Retinal pigment epithelial cell (primary cell): ENCODE results near the gene DDX6.

Experiments used
- DNase-seq: peaks from one replicate; pipeline ENCODE4 v3.0.0-alpha.2; 2010; ENCODE audit warnings: low read depth
- H3K4me3 ChIP-seq: 2 replicates; pipeline ENCODE4 v1.5.1; 2011; ENCODE audit warnings: mild to moderate bottlenecking, low read length, control low read depth, moderate library complexity
- TF ChIP-seq, protein P1 (sequence below): conservative IDR thresholded peaks from 2 replicates; pipeline ENCODE4 v1.5.1; 2011; ENCODE audit warnings: low read depth, low read length, control low read depth, inconsistent platforms

The DDX6 gene

DNA sequence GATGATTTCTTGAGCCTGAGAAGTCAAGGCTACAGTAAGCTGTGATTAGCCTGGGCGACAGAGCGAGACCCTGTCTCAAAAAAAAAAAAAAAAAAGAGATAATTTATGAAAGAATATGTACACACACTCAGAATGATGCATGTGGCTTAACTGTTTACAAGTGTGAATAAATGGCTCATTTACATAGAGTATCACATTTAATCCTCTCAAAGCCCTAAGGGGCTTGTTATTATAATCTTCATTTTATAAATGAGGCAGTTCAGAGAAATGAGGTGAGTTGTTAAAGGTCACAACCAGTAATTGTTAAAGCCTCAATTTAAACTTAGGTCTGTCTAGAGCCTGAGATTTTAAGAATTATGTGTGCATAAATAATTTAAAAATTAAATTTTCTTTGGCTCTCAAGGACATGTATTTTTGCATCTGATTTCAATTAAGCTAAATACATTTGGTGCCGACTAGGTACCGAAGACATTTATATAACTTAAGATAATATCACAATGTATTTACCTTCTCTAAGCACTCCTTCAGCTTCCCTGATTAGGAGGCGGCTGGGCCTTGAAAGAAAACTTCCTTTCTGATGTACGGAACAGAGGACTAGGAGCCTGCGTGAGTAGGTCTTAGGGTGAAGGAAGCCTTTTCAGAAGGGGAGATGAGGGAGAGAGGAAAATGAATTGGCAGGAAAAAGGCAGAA lies 28.5 kb upstream of the DDX6 start:
- no peak overlapping the region for H3K4me3 ChIP-seq
- no peak for DNase-seq
- TF ChIP-seq, protein P1, sequence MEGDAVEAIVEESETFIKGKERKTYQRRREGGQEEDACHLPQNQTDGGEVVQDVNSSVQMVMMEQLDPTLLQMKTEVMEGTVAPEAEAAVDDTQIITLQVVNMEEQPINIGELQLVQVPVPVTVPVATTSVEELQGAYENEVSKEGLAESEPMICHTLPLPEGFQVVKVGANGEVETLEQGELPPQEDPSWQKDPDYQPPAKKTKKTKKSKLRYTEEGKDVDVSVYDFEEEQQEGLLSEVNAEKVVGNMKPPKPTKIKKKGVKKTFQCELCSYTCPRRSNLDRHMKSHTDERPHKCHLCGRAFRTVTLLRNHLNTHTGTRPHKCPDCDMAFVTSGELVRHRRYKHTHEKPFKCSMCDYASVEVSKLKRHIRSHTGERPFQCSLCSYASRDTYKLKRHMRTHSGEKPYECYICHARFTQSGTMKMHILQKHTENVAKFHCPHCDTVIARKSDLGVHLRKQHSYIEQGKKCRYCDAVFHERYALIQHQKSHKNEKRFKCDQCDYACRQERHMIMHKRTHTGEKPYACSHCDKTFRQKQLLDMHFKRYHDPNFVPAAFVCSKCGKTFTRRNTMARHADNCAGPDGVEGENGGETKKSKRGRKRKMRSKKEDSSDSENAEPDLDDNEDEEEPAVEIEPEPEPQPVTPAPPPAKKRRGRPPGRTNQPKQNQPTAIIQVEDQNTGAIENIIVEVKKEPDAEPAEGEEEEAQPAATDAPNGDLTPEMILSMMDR: no peak

DNA sequence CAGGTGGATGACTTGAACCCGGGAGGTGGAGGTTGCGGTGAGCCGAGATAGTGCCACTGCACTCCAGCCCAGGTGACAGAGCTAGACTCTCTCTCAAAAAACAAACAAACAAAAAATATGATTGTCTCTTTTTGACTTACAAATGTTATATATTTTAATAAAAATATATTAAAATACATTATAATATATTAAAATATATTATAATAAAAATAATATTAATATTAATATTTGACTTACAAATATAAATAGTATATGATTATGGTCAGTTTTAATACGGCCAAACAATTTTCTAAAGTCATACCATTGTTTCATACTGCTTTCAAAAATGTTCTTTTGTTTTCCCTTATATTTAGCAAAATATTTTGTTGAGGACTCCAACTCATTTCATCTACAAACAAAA lies 27.2 kb upstream of the DDX6 start:
- DNase-seq: no peak
- TF ChIP-seq, protein P1: no peak
- H3K4me3 ChIP-seq: no peak overlapping the region

DNA sequence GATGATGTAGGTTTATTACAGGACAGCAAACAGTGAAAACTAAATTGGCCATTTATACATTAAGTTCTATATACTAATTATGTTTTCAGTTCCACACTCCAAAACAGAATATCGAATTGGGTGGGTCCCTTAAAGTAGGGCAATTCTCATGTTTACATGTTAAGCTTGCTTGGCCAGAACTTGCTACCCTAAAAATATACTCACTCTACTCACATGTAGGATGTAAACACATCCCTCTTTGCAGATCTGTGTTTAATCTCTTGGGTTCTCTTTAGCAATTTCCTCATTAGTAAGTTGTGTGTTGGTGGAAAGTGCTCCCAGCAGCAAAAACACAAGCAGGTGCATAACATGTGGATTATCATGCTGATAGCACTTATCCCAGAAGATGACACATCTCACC lies 22.6 kb upstream of the DDX6 start:
- H3K4me3 ChIP-seq: no peak overlapping the region
- TF ChIP-seq, protein P1: no peak
- DNase-seq: no peak

DNA sequence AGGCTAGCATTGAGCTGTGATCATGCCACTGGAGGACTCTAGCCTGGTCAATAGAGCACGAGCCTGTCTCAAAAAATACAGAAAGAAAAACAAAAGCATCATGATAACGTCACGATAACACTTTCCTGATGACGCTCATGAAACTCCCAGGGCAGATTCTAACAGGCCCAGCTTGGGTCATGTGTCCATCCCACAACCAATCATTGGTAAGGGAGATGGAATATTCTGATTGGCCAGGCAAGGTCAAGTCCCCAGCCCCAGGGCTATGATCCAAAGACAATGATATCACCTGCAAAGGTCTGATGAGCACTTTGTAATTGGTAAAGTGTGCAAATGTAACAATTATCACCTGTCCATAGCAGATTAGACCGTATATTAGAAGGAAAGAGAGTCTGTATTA lies 21.5 kb upstream of the DDX6 start:
- no peak for DNase-seq
- no peak overlapping the region for H3K4me3 ChIP-seq
- TF ChIP-seq, protein P1: no peak

DNA sequence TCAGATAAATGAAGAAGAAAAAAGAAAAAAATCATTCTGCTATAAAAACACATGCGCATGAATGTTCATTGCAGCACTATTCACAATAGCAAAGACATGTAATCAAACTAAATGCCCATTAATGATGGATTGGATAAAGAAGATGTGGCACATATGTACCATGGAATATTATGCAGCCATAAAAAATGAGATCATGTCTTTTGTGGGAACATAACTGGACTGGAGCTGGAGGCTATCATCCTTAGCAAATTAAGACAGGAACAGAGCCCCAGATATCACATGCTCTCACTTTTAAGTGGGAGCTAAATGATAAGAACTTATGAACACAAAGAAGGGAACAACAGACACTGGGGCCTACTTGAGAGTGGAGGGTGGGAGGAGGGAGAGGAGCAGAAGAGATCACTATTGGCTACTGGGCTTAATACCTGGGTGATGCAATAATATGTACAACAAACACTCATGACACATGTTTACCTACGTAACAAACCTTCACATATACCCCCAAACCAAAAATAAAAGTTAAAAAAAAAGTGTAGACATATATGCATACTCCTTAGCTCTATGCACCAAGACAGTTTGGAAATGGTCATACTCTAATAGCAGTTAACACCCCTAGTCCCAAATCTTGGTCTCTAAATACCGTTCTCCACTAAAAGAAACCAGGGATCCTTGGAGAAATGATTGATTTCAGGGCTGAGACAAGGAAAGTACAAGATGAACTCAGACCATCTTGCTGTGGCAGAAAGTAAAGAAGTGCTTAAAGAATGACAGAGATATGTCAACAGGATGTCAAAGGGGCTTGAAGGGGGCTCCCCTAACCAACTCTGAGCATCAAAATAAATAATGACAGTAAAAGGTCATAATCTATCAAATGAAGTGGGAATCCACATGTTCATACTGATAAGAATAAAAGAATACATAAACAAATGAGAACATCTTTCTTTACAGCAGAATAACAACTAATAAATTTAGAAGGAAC lies 17.1 kb upstream of the DDX6 start:
- TF ChIP-seq, protein P1: no peak
- H3K4me3 ChIP-seq: no peak overlapping the region
- DNase-seq: no peak

DNA sequence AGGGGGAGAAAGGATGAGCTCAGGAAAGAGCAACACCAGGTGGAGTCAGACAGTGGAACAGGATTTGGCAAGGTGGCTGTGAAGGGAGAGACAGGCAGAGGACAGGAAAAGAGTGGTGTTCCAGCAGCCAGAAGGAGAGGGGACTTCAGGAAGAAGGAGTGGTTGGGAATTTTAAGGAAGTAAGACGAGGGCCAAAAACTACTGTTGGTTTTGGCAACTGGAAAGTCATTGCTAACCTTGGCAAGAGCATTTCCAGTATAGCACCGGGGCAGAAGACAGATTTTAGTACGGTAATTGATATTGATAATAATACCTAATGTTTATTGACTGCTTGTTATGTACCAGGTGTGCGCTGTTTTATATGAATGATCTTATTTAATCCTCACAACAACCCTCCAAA lies 15.4 kb upstream of the DDX6 start:
- DNase-seq: no peak
- TF ChIP-seq, protein P1: no peak
- no peak overlapping the region for H3K4me3 ChIP-seq
